ENCODE measurements around the gene DGUOK.

DGUOK gene

DNA sequence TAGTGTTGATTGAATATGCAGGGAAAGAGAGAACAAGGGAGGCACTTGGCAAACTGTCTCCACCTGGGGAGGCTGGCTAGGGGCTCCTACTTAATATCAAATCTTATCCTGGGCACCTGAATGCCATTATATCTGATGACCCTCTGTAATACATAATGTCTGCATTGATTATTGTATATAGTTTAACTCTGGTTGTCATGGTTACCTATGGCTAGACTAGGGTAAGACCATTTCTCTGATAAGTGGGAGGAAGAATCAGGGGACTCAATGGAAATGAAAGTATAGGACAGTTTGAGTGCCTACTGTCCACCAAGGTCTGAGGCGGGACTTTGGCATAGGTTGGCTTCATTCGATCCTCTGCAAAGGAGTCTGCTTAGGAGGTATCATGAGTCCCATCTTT, 50.8 kb downstream of the DGUOK start:
- Histone ChIP-seq H4K20me1 (ENCODE audit: insufficient read depth, low read length) (no peaks in the 10 kb centered on the region), H3K9me3 (ENCODE audit: low read length) (no peaks in the 10 kb centered on the region), H3K27ac (ENCODE audit: low read depth, low read length, poor library complexity, severe bottlenecking) (no peak overlapping the region), H3K79me2 (ENCODE audit: insufficient read depth, low read length) (no peaks in the 10 kb centered on the region), H2AFZ (ENCODE audit: low read length) (no peak overlapping the region), H3K9ac (ENCODE audit: low read length) (no peak overlapping the region), H3K4me2 (ENCODE audit: low read length) (no peak overlapping the region), H3K27me3 (ENCODE audit: insufficient read depth, low read length) (no peaks in the 10 kb centered on the region; the same call in 1 of the 2 replicates), H3K4me3 (ENCODE audit: low read depth, low read length, poor library complexity, severe bottlenecking) (no peak overlapping the region), H3K4me1 (ENCODE audit: insufficient read depth, low read length, severe bottlenecking) (peaks cover 17% of the 10 kb centered on the region), H3K36me3 (ENCODE audit: insufficient read depth, low read length) (no peaks in the 10 kb centered on the region), H3K9me2 (ENCODE audit: low read depth, low read length) (no peaks in the 10 kb centered on the region), H3F3A (ENCODE audit: insufficient read depth, low read length) (no peaks in the 10 kb centered on the region)
- TF ChIP-seq EZH2 (IDR thresholded peaks at IDR 0.05; ENCODE audit: borderline replicate concordance, low read length), result no peak
- TF ChIP-seq, protein P1, sequence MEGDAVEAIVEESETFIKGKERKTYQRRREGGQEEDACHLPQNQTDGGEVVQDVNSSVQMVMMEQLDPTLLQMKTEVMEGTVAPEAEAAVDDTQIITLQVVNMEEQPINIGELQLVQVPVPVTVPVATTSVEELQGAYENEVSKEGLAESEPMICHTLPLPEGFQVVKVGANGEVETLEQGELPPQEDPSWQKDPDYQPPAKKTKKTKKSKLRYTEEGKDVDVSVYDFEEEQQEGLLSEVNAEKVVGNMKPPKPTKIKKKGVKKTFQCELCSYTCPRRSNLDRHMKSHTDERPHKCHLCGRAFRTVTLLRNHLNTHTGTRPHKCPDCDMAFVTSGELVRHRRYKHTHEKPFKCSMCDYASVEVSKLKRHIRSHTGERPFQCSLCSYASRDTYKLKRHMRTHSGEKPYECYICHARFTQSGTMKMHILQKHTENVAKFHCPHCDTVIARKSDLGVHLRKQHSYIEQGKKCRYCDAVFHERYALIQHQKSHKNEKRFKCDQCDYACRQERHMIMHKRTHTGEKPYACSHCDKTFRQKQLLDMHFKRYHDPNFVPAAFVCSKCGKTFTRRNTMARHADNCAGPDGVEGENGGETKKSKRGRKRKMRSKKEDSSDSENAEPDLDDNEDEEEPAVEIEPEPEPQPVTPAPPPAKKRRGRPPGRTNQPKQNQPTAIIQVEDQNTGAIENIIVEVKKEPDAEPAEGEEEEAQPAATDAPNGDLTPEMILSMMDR (IDR thresholded peaks at IDR 0.05; ENCODE audit: low read length), result no peak

DNA sequence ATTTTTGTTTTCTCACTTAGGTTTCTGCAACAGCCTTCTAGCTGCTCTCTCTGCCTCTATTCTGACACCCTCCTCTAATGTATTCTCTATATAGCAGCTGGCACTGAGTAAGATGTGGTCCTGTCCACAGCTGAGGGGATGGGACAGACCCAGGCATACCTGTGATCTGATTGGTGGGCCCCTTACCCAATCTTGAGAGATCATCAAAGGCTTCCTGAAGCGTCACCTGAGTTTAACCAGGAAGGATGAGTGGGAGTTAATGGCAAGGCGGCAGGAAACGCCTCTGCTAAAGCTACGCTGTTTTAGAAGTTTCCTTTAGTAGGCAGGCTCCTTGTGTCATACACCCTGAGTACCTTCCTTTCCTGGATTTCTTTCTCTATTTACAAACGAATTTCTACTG, 52.3 kb downstream of the DGUOK start:
- TF ChIP-seq, protein P1 (IDR thresholded peaks at IDR 0.05; ENCODE audit: low read length), result no peak
- TF ChIP-seq EZH2 (IDR thresholded peaks at IDR 0.05; ENCODE audit: borderline replicate concordance, low read length), result no peak
- Histone ChIP-seq H3K27me3 (ENCODE audit: insufficient read depth, low read length) (no peaks in the 10 kb centered on the region; the same call in 1 of the 2 replicates), H3K4me3 (ENCODE audit: low read depth, low read length, poor library complexity, severe bottlenecking) (no peak overlapping the region), H3K36me3 (ENCODE audit: insufficient read depth, low read length) (no peaks in the 10 kb centered on the region), H3K79me2 (ENCODE audit: insufficient read depth, low read length) (no peaks in the 10 kb centered on the region), H2AFZ (ENCODE audit: low read length) (no peak overlapping the region), H3K4me1 (ENCODE audit: insufficient read depth, low read length, severe bottlenecking) (peaks cover 20% of the 10 kb centered on the region), H3K9ac (ENCODE audit: low read length) (no peak overlapping the region), H3K27ac (ENCODE audit: low read depth, low read length, poor library complexity, severe bottlenecking) (no peak overlapping the region), H3K9me2 (ENCODE audit: low read depth, low read length) (no peaks in the 10 kb centered on the region), H3F3A (ENCODE audit: insufficient read depth, low read length) (peaks cover 6% of the 10 kb centered on the region), H3K4me2 (ENCODE audit: low read length) (no peak overlapping the region), H4K20me1 (ENCODE audit: insufficient read depth, low read length) (no peaks in the 10 kb centered on the region), H3K9me3 (ENCODE audit: low read length) (no peaks in the 10 kb centered on the region)

DNA sequence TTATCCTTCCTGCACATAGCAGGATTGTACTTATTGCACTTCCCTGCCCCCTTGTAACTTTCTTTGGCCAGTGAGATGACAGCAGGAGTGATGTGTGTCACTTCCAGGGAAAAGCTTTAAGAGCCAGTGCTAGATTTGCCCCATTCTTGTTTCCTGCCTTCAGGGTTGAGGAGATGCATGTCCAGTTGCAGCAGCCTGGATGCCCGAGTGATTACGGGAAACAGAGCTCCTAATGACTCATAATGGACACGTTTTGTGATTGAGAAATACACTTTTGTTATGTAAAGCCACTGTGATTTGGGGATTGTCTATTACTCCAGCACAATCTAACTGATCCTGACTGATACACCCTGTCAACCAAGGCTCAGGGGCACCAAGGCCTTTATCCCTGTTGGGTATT, 53.0 kb downstream of the DGUOK start:
- H3K27ac ChIP-seq (ENCODE audit: low read depth, low read length, poor library complexity, severe bottlenecking), result no peak overlapping the region
- no peaks in the 10 kb centered on the region for H3K36me3 ChIP-seq (ENCODE audit: insufficient read depth, low read length)
- no peak overlapping the region for H3K4me2 ChIP-seq (ENCODE audit: low read length)
- TF ChIP-seq, protein P1 (IDR thresholded peaks at IDR 0.05; ENCODE audit: low read length), result no peak
- no peak for TF ChIP-seq EZH2 (IDR thresholded peaks at IDR 0.05; ENCODE audit: borderline replicate concordance, low read length)
- H3F3A ChIP-seq (ENCODE audit: insufficient read depth, low read length), result peaks cover 6% of the 10 kb centered on the region
- H3K4me3 ChIP-seq (ENCODE audit: low read depth, low read length, poor library complexity, severe bottlenecking), result no peak overlapping the region
- H4K20me1 ChIP-seq (ENCODE audit: insufficient read depth, low read length), result no peaks in the 10 kb centered on the region
- no peak overlapping the region for H3K9ac ChIP-seq (ENCODE audit: low read length)
- H3K9me3 ChIP-seq (ENCODE audit: low read length), result no peaks in the 10 kb centered on the region
- no peaks in the 10 kb centered on the region for H3K79me2 ChIP-seq (ENCODE audit: insufficient read depth, low read length)
- H3K4me1 ChIP-seq (ENCODE audit: insufficient read depth, low read length, severe bottlenecking), result peaks cover 24% of the 10 kb centered on the region
- no peaks in the 10 kb centered on the region for H3K9me2 ChIP-seq (ENCODE audit: low read depth, low read length)
- H2AFZ ChIP-seq (ENCODE audit: low read length), result no peak overlapping the region
- H3K27me3 ChIP-seq (ENCODE audit: insufficient read depth, low read length), result no peaks in the 10 kb centered on the region; the same call in 1 of the 2 replicates

Data from OCI-LY1 (cell line).